ENCODE results near the gene DBNDD1.

Gene DBNDD1

DNA sequence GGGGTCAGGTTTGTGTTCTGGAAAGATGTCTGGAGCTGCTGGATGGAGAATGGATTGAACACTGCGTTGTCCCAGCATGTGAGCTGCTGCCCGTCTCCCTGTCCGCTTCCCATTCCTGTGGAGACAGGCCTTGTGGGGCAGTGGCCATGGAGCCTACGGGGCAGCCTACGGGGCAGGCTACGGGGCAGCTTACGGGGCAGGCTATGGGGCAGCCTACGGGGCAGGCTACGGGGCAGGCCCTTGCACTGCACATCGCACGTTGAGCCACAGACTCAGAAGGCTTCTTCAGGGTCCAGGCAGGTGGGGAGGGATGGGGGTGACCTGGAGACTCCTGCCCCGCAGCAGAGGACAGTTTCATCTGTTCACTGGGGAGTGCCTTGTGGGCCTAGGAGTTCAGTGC, 9.7 kb upstream of the DBNDD1 start:
- TF ChIP-seq, protein P1, sequence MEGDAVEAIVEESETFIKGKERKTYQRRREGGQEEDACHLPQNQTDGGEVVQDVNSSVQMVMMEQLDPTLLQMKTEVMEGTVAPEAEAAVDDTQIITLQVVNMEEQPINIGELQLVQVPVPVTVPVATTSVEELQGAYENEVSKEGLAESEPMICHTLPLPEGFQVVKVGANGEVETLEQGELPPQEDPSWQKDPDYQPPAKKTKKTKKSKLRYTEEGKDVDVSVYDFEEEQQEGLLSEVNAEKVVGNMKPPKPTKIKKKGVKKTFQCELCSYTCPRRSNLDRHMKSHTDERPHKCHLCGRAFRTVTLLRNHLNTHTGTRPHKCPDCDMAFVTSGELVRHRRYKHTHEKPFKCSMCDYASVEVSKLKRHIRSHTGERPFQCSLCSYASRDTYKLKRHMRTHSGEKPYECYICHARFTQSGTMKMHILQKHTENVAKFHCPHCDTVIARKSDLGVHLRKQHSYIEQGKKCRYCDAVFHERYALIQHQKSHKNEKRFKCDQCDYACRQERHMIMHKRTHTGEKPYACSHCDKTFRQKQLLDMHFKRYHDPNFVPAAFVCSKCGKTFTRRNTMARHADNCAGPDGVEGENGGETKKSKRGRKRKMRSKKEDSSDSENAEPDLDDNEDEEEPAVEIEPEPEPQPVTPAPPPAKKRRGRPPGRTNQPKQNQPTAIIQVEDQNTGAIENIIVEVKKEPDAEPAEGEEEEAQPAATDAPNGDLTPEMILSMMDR (IDR thresholded peaks at IDR 0.05; ENCODE audit: control insufficient read depth, extremely low read depth, insufficient read depth) = no peak
- DNase-seq (ENCODE audit: low read depth) = no peak
- H3K4me3 ChIP-seq (ENCODE audit: low read depth, low read length) = no peak overlapping the region

DNA sequence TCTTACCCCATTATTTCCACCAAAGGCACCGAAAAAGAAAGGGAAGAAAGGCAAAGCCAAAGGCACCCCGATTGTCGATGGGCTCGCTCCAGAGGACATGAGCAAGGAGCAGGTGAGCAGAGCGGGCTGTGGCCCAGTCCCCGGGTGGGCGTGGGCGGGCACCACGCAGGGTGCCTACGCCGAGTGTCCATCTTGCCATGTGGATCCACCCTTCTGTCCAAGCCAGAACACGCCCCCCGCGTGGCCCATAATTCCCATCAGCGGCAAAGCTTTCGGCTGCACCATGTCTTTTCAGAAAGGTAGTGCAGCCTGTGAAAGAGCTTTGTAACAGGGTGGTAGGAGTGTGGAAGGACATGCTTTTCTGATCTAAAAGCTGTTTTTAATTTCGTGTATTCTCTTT, 8.4 kb upstream of the DBNDD1 start:
- no peak for DNase-seq (ENCODE audit: low read depth)
- H3K4me3 ChIP-seq (ENCODE audit: low read depth, low read length) = no peak overlapping the region
- TF ChIP-seq, protein P1 (IDR thresholded peaks at IDR 0.05; ENCODE audit: control insufficient read depth, extremely low read depth, insufficient read depth) = no peak

DNA sequence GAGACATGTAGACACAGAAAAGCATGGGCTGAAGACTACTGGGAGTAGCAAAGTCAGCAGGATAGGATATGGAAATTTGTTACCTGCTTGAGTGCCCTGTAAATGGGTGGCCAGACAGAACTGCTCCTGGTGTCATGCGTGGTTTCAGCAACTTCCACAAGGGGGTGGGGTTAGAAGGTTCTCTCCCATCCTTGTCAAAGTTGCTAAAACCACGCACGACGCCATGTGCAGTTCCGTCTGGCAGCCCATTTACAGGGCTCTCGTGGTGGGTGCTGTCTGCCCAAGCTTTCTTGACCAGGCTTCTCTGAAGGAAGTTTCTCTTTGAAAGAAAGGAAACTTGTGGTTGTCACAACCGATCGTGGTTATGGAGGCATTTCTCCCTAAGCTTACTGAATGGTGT, 6.9 kb upstream of the DBNDD1 start:
- TF ChIP-seq, protein P1 (IDR thresholded peaks at IDR 0.05; ENCODE audit: control insufficient read depth, extremely low read depth, insufficient read depth) = no peak
- no peak for DNase-seq (ENCODE audit: low read depth)
- no peak overlapping the region for H3K4me3 ChIP-seq (ENCODE audit: low read depth, low read length)

DNA sequence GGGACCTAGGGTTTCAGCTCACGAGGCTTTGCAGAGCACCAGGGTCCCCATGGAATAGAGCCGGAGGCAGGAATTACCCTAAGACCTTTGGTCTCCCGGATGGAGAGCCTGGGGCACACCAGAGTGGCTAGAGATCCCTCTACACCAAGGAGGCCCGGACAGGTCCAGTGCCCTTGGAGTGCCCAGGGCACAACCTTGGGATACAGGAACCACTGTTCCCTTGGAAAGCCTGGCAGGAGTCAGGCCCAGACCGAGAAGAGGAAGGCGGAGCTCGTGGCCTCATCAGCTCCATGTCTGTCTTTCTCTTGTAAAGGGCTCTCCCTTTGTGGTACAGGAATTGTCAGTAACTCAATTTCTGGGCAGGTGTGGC, 3.8 kb upstream of the DBNDD1 start:
- TF ChIP-seq, protein P1 (IDR thresholded peaks at IDR 0.05; ENCODE audit: control insufficient read depth, extremely low read depth, insufficient read depth) = no peak
- DNase-seq (ENCODE audit: low read depth) = no peak
- H3K4me3 ChIP-seq (ENCODE audit: low read depth, low read length) = peak overlapping the region; percentile 88

DNA sequence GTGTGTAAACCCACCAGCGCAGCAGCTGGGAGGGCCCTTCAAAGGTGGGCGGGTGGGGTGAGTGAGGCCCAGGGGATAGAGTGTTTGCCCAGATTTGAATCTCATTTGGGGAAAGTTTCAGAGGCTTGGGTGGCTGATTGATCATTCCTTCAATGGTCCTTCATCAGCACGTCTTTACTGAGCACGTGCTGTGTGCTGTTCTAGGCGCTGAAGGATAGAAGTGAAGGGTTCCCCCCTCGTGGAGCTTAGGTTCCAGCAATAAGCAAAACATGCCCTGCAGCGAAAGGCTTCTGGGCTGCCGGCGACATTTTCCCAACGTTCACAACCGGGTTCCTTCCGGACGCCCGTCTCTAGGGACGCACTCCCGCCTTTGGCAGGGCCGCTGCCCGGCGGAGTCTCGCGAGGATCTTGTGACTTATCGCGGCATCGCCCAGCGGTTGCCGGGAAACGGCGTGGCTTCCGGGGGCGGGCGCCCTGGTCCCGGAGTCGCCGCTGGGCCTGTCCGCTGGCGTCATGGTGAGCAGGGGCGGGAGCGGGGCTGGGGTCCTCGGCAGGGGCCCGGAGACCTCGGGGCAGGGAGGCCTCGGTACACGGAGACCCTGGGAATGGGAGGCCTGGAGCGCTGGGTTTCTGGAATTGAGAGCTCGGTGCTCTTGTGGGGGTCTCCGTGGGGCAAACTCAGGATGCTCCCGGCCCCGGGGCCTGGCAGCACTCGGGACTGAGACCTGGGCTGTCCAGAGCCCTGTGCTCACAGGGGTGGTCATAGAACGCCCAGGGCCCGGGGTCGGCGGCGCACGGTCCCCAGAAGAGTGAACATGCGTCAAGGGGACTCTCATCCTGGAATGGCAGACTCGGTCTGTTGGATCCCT, 3.2 kb upstream of the DBNDD1 start:
- peak; percentile 69 for DNase-seq (ENCODE audit: low read depth)
- TF ChIP-seq, protein P1 (IDR thresholded peaks at IDR 0.05; ENCODE audit: control insufficient read depth, extremely low read depth, insufficient read depth) = no peak
- peak overlapping the region; percentile 88 for H3K4me3 ChIP-seq (ENCODE audit: low read depth, low read length)

DNA sequence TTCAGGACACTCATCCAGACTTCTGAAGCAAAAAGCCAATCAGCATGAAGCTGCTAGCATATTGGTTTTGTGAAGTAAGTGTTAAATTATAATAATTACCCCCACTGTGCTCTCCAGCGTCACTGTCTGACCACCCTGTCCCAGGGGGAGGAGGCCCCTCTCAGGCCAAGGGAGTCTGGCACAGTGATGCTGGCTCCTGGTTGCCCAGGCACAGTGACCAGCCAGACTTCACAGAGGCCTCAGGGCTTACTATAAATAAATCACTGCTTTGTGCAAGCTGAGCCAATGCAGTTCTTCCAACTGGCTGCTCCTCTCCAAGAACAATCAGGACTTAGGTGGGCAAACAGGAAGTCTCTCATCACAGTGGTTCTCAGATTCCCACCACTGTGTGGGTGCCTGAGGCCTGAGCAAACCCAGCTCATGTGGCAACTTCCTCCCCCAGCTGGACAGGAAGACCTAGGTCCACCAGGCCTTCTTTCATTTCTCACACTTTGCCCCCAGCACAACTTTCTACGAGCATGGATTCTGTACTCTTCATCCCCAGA, 1.7 kb upstream of the DBNDD1 start:
- DNase-seq (ENCODE audit: low read depth) = no peak
- H3K4me3 ChIP-seq (ENCODE audit: low read depth, low read length) = no peak overlapping the region
- TF ChIP-seq, protein P1 (IDR thresholded peaks at IDR 0.05; ENCODE audit: control insufficient read depth, extremely low read depth, insufficient read depth) = no peak

All from LNCaP clone FGC (cell line).